Mammary epithelial cell (primary cell): ENCODE results near the gene UXT.

Source experiments
- CTCF ChIP-seq, 2 donors: IDR thresholded peaks in 1 of 2; conservative IDR thresholded peaks in 1 of 2; 2 replicates each; pipeline ENCODE4 v1.5.1; 2011 to 2012; ENCODE audit warnings: inconsistent platforms in 2 of 2, low read length in 2 of 2, mild to moderate bottlenecking in 2 of 2, control low read depth in 1 of 2, low read depth in 1 of 2; ENCODE audit not compliant: insufficient read depth in 1 of 2; ENCODE audit errors: extremely low read depth in 1 of 2
- EZH2 ChIP-seq: IDR thresholded peaks from 2 replicates; pipeline ENCODE4 v1.6.1; 2012; ENCODE audit warnings: low read length, inconsistent platforms, borderline replicate concordance

GRCh38 chrX:47707031-47707780 is 48.2 kb upstream of the UXT start:
- TF ChIP-seq CTCF (conservative IDR thresholded peaks at IDR 0.05 in 1 of 2, IDR thresholded peaks at IDR 0.05 in 1 of 2; ENCODE audit: extremely low read depth in 1 of 2, insufficient read depth in 1 of 2, low read depth in 1 of 2, low read length in 2 of 2) (no peak), EZH2 (no peak)
